ENCODE measurements around the gene SLC11A2. TPM values are rescaled to one million over a fixed set of nuclear protein-coding genes. Genes with fewer than 3 reads are reported as not detected.
A peak's percentile ranks its signal among the peaks of the same experiment; 100 is the strongest.

Gene SLC11A2
- total RNA-seq (62.5 and 63.8 TPM in 2 replicates), polyA plus RNA-seq (44.3 and 49.0 TPM in 2 replicates)

DNA sequence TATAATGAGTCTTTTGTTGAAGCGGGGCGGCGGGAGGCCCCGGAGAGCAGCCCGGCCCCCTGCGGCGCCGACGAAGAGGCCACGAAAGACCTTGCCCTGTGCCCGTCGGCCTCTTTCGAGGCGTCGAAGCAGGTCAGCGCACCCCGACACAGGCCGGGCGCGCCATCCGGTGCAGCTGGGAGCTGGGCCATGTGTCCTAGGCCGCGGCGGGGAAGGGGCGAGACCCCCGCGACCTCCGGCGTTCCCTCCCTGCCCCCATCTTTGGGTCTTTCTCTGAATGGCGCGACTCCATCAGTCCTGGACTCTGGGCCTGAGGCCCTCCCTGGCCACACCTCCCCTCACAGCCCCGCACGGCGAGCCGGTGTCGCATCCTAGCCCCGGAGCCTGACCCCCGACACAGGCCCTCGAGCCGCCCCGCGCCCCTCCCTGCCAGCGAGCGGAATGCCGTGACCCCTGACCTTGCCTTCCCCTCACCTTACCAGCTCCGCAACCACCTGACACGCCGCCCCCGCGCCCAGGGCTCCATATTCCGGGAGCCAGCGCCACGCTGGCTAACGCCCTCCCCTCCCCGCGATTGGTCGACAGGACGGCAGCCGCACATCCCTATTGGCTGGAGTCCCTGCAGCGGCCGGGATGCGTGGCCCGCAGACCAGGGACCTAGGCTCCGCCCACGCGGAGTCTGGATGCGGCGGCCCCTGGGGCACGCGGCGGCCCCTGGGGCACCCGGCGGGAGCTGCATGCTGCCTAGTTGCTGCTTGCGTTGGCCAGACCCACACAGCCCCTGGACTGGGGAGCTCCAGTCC lies at the start of gene SLC11A2:
Gene SLC11A2, minus strand, starts transcription at position 549 of the 803 bp plus-strand sequence. CDS start 15,656 bp downstream, outside the sequence.
- peaks cover 45% of the 10 kb centered on the region for H3K4me1 ChIP-seq (ENCODE audit: insufficient read depth)
- peak within 1 kb of the TSS; percentile 88 for H3K4me2 ChIP-seq
- peak within 1 kb of the TSS; percentile 99 for H3K27ac ChIP-seq
- no peaks in the 10 kb centered on the region for H4K20me1 ChIP-seq (ENCODE audit: insufficient read depth, poor library complexity, severe bottlenecking)
- H3K9me2 ChIP-seq (replicated peaks; ENCODE audit: insufficient read depth): no peaks in the 10 kb centered on the region
- no peaks in the 10 kb centered on the region for H3K9me3 ChIP-seq (ENCODE audit: low read depth)
- peak; percentile 98 for DNase-seq (ENCODE audit: low spot score)
- H3K36me3 ChIP-seq (replicated peaks; ENCODE audit: insufficient read depth, low read depth): no peaks in the 10 kb centered on the region
- WGBS (ENCODE audit: low lambda C conversion rate, missing lambda C conversion rate): under 1% methylated on average over 55 of the region's 74 CpGs
- H3K27me3 ChIP-seq: no peaks in the 10 kb centered on the region
- peak within 1 kb of the TSS; percentile 67 for H2AFZ ChIP-seq
- no peak for TF ChIP-seq EZH2 (IDR thresholded peaks at IDR 0.05; ENCODE audit: borderline replicate concordance)
- TF ChIP-seq, protein P1, sequence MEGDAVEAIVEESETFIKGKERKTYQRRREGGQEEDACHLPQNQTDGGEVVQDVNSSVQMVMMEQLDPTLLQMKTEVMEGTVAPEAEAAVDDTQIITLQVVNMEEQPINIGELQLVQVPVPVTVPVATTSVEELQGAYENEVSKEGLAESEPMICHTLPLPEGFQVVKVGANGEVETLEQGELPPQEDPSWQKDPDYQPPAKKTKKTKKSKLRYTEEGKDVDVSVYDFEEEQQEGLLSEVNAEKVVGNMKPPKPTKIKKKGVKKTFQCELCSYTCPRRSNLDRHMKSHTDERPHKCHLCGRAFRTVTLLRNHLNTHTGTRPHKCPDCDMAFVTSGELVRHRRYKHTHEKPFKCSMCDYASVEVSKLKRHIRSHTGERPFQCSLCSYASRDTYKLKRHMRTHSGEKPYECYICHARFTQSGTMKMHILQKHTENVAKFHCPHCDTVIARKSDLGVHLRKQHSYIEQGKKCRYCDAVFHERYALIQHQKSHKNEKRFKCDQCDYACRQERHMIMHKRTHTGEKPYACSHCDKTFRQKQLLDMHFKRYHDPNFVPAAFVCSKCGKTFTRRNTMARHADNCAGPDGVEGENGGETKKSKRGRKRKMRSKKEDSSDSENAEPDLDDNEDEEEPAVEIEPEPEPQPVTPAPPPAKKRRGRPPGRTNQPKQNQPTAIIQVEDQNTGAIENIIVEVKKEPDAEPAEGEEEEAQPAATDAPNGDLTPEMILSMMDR (IDR thresholded peaks at IDR 0.05; ENCODE audit: poor library complexity): peak; percentile 8
- peaks cover 40% of the 10 kb centered on the region for H3K79me2 ChIP-seq
- peak within 1 kb of the TSS; percentile 76 for H3K4me3 ChIP-seq

DNA sequence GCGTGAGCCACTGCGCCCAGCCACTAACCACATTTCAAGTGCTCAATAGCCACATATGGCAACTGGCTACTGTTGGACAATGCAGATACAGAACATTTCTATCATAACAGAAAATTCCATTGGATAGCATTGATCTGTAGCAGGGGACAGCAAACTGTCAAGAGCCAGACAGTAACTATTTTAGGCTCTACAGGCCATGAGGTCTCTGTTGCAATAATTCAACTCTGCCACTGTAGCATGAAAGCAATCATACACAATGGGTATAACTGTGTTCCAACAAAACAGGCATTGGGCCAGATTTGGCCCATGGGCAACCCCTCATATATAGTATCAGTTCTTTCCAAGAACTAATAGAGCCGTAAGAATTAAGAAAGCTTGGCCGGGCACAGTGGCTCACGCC lies 49.2 kb upstream of the SLC11A2 start:
- no peaks in the 10 kb centered on the region for H3K36me3 ChIP-seq (replicated peaks; ENCODE audit: insufficient read depth, low read depth)
- H3K27me3 ChIP-seq: no peaks in the 10 kb centered on the region
- no peaks in the 10 kb centered on the region for H3K9me2 ChIP-seq (replicated peaks; ENCODE audit: insufficient read depth)
- 96% methylated on average over 5 of the region's 5 CpGs for WGBS (ENCODE audit: low lambda C conversion rate, missing lambda C conversion rate)
- no peak for DNase-seq (ENCODE audit: low spot score)
- H3K27ac ChIP-seq: no peak overlapping the region
- TF ChIP-seq EZH2 (IDR thresholded peaks at IDR 0.05; ENCODE audit: borderline replicate concordance) (no peak), EZH2phosphoT487 (IDR thresholded peaks at IDR 0.05; ENCODE audit: low read depth, severe bottlenecking, unreplicated experiment) (no peak)
- TF ChIP-seq, protein P1 (IDR thresholded peaks at IDR 0.05; ENCODE audit: poor library complexity): no peak
- no peaks in the 10 kb centered on the region for H3K4me1 ChIP-seq (ENCODE audit: insufficient read depth)
- H4K20me1 ChIP-seq (ENCODE audit: insufficient read depth, poor library complexity, severe bottlenecking): peaks cover 8% of the 10 kb centered on the region
- no peaks in the 10 kb centered on the region for H3K9me3 ChIP-seq (ENCODE audit: low read depth)
- peaks cover 56% of the 10 kb centered on the region for H3K79me2 ChIP-seq
- no peak overlapping the region for H3K4me2 ChIP-seq
- no peak overlapping the region for H2AFZ ChIP-seq
- no peak overlapping the region for H3K4me3 ChIP-seq

DNA sequence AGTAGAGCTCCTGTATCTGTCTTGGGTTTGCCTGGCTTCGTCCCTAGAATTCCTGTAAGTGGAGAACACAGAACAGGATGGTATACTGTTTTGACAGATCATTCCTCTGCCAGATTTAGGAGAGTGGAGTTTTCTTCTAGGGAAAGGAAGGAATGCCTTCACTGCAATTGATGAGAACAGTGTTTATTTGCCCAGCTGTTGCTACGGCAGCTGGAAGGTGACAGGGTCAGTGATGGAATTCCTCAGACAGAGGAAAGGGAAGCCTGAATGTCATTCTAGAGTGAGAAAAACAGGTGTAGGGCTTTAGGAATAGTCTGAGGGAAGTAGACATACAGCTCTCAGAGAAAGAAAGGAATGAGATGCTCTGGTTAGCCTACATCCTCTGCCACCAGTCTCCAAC lies 45.5 kb upstream of the SLC11A2 start:
- no peak for DNase-seq (ENCODE audit: low spot score)
- Histone ChIP-seq H3K4me1 (ENCODE audit: insufficient read depth) (no peaks in the 10 kb centered on the region), H3K79me2 (peaks cover 28% of the 10 kb centered on the region), H3K9me2 (replicated peaks; ENCODE audit: insufficient read depth) (no peaks in the 10 kb centered on the region), H3K4me2 (no peak overlapping the region), H2AFZ (no peak overlapping the region), H4K20me1 (ENCODE audit: insufficient read depth, poor library complexity, severe bottlenecking) (peaks cover 2% of the 10 kb centered on the region), H3K27ac (no peak overlapping the region), H3K27me3 (no peaks in the 10 kb centered on the region), H3K4me3 (no peak overlapping the region), H3K36me3 (replicated peaks; ENCODE audit: insufficient read depth, low read depth) (no peaks in the 10 kb centered on the region), H3K9me3 (ENCODE audit: low read depth) (no peaks in the 10 kb centered on the region)
- 82% methylated on average over 2 of the region's 2 CpGs for WGBS (ENCODE audit: low lambda C conversion rate, missing lambda C conversion rate)
- TF ChIP-seq, protein P1 (IDR thresholded peaks at IDR 0.05; ENCODE audit: poor library complexity): no peak
- no peak for TF ChIP-seq EZH2phosphoT487 (IDR thresholded peaks at IDR 0.05; ENCODE audit: low read depth, severe bottlenecking, unreplicated experiment)
- TF ChIP-seq EZH2 (IDR thresholded peaks at IDR 0.05; ENCODE audit: borderline replicate concordance): no peak
